ENCODE results near the gene HES5.
"Not testable (repeated sequence)": the region's sequence is repeated elsewhere in the genome, so short reads cannot be mapped to it uniquely, and the experiment has no call there.

HES5 gene, protein sequence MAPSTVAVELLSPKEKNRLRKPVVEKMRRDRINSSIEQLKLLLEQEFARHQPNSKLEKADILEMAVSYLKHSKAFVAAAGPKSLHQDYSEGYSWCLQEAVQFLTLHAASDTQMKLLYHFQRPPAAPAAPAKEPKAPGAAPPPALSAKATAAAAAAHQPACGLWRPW

DNA sequence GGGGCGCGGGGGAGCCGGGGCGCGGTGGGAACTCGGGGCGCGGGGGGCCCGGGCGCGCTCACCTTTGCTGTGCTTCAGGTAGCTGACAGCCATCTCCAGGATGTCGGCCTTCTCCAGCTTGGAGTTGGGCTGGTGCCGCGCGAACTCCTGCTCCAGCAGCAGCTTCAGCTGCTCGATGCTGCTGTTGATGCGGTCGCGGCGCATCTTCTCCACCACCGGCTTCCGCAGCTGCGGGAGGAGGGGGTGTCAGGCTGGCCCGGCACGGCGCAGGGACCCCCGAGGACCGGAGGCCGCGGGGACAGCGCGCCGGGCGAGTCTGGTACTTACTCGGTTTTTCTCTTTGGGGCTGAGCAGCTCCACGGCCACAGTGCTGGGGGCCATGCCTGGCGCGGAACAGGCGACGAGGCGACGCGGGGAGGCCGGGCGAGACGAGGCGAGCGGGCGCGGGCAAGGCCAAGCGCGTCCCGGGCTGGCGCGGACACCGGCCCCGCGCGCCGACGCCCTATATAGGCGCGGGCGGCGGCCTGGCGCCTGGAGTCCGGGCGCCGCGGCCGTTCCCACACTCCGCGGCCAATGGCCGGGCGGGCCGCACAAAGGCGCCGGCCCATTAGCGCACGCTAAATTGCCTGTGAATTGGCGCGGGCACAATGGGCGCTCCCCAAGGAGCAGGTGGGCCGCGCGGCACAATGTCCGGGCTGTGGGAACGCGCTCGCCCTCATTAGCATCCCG, at the start of gene HES5:
Gene HES5, minus strand, starts transcription at position 480 of the 729 bp plus-strand sequence. Its CDS starts 99 bp downstream, at position 381.
- no peak for DNase-seq (ENCODE audit: low spot score)

DNA sequence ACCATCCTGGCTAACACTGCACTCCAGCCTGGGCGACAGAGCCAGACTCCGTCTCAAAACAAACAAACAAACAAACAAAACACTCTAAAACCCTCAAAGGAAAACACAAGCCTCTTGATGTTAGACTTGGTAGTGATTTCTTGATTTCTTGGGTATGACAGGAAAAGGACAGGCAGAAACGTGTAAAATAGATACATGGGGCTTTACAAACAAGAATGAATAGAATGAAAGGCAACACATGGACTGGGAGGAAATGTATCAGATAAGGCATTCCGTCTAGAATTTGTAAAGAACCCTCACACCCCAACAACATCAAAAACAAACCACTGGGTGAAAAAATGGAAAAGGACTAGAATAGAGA, 48.7 kb upstream of the HES5 start:
- DNase-seq (ENCODE audit: low spot score): no peak

DNA sequence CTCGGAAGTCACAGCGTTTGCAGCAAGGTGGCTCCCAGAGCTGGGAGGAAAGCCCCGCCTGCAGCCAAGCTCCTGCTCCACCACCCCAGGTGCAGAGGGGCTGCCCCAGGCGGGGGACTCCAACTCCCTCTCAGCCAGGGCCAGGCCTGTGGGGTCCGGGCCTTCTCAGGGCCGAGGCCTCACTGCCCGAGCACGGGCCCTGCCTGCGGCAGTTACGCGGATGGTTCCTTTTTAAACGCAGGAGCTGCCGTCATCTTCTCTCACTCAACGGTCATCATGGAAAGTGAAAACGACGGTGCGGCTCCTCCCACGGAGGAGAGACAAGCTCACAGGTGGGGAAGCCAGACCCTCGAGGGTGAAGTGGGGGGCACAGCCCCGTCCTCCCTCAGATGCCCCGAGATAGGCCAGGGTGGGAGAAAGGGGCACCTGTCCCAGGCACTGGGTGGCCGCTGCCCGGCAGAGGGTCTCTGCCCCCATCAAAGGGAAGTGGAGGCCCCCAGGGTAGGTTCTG, 47.6 kb upstream of the HES5 start:
- DNase-seq (ENCODE audit: low spot score): not testable (repeated sequence)

DNA sequence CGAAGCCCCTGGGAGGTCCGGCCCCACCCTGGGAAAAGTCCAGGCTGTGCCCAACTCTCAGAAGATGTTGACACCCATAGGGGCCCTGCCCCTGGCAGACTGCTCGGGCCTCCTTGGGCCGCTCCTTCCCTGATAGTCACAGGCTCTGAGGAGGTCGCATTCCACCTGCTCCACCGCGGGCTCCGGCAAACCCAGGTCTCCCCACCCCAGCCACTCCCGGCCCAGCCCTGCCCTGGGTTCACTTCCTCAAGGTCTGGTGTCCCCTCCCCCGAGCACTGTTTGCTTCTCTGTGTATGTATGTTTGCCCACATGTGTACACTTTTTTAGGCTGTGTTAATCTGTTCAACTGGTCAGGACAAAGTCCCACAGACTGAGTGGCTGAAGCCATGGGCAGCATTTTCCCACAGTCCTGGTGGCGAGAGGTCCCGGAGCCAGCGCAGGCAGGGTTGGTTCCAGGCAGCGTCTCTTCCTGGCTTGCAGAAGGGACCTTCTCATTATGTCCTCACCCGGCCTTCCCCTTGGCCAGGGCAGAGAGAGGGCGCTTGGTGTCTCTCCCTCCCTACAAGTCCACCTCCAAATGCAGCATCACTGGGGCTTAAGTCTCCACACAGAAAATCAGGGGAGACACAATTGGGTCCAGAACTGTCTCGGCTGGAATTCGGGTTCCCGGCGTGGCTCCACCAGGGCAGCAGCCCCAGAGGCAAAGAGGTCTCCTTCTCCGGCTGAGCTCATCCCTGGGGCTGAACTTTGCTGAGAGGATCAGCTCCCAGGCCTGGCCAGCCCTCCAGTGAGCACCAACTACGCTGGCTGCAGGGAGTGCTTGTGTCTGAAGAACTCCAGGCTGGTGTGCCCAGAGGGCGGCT, 46.0 kb upstream of the HES5 start:
- no peak for DNase-seq (ENCODE audit: low spot score)

DNA sequence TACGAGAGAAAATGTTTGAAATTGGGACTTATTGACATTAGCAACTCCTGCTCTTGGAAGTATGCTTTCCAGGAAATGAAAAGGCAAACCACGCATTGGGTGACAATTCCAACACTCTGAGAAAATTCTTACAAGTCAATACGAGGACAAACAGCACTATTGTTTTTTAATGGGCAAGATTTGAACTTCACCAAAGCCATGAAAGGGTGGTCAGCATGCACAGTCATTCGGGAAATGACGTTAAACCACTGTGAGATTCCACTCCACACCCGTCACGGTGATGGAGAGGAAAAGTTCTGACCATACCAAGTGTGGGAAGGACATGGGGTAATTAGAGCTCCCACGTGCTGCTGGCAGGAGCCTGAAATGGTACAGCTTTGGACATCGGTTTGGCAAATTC, 44.3 kb upstream of the HES5 start:
- no peak for DNase-seq (ENCODE audit: low spot score)

DNA sequence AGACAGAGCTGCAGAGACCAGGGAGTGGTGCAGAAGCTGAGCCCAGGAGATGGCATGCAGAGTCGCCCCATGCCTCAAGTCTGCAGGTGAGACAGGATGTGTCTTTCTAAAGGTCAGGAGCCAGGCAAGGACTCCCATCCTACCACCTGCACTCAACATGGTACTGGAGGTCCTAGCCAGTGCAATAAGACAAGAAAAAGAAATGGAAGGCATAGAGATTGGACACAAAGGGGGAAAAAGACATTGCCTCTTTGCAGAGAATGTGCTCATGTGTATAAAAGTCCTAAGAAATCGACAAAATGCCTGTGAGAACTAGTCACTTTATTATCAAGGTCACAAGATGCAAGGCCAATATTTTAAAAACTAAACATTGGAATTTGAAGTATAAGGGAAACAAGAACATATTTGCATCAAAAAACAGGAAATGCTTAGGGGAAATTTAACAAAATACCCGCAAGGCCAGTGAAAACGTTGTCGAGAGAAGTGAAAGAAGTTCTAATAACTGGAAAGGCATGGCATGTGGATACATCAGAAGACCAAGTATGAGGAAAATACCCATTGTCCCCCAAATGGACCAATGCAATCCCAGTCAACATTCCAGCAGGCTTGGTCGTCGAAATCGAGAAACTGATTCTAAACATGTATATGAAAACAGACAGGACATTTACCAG, 43.3 kb upstream of the HES5 start:
- no peak for DNase-seq (ENCODE audit: low spot score)

DNA sequence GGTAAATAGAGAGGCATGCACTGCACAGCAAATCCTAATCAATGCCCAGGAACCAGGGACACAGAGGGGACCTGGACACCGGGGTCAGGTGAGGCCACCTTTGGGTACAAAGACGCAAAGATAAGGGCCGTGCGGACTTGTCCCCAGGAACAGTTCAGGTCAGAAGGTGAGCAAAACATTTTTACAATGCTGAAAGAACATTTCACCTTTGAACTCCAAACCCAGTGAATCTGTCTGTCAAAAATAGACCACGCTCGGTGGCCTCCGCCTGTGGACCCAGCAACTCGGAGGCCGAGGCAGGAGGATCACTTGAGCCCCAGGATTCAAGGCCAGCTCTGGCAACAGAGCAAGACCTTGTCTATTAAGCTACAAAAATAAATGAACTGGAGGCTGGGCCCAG, 41.3 kb upstream of the HES5 start:
- no peak for DNase-seq (ENCODE audit: low spot score)

DNA sequence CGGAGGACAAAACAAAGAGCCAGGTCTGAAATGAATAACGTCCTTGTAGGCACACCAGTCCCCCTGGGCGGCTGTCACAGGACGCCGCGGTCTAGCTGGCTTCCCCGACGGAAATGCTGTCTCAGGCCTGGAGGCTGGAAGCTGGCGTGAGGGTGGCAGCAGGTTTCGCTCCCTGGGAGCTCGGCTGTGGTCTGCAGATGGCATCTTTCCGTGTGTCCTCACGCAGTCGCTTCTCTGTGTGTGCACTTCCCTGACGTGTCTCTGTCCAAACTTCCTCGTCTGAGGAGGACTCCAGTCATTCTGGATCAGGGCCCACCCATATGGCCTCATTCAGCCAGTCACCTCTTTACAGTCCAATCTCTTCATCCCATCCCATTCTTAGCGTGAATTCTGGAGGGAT, 40.3 kb upstream of the HES5 start:
- DNase-seq (ENCODE audit: low spot score): peak; percentile 22

DNA sequence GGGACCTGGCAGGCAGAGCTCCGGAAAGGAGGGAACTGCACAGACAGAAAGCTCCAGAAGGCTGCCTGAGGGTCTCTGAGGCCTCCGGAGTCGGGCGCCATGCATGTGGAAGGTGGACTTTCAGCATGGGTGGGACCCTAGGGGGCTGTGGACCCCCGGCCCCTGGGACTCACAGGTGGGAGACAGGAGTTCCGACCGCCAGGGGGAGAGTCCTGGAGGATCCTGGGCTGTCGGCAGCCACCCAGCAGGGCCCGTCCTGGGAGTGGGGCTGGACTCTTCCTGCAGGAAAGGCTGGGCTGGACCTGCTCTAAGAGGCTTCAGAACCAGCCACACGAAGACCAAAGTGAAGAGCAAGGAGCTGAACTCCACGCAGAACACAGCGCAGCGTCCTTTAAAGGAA, 39.6 kb upstream of the HES5 start:
- DNase-seq (ENCODE audit: low spot score): not testable (repeated sequence)

DNA sequence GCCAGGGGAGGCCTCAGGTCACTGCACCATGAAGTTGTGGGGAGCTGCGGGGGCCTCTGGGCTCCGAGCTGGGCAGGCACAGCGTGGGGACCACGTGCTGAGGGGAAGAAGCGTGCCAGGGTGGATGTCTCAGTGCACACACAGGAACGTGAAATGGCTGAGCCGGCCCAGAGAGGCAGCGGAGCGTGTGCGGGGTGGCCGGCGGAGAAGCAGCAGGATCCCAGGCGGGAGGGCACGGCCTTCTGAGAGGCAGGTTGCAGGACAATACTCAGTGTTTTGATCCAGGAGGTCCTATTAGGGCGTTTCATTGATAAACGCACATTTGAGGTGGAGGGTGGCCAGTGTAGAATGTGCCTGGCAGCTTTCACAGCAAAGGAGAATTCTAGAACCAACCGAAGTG, 39.0 kb upstream of the HES5 start:
- DNase-seq (ENCODE audit: low spot score): no peak

DNA sequence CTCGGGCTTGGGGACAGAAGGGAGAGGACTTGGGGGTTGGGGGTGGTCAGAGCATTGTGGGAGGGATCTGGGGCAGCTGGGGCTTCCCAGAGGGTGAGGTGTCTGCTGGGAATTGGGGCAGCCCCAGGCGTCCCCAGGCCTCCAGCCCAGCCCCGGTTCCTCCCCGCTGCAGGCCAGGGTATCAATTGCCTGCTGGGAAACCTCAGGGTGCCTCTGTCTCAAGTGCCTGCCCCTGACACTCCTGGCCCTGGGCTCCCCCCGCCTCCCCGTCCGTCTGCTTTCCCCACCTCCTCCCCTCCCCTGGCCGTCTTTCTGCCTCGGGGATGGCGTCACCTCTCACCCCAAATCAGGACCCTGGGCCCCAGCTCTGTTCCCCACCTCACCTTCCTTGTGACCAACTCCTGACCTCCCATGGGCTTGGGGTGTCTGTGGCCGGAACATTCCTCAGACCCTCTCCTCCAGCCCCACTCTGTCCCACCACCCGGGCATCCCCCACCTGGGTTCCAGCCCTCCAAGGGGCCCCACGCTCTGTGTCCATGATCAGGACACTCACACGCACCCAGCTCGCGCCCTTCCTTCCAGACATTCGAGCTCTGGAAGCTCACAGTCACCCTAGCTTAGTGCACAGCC, 38.2 kb upstream of the HES5 start:
- not testable (repeated sequence) for DNase-seq (ENCODE audit: low spot score)

DNA sequence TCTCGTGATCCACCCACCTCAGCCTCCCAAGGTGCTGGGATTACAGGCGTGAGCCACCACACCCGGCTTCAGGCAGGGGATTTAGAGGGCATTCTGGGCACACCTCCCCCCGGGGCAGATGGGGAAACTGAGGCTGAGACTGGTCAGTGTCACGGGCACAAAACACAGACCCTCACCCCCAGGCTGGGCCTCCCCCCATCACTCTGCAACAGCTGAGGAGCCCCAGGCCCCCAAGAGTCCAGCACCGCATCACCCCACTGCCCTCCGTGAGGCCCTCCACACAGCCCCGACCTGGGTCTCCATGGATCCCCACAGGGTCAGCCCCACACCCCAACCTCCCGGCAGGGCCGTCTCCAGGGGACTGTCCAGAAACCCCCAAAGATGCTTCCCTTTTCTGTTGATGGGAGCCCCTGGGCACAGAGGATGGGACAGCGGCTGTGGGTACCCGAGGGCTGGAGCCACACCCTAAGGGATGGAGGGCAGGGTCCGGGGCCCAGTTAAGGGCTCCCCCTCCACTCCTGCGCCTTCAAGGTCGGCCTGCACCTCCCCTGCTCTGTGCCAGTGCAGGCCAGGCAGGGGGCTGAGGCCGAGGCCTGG, 37.1 kb upstream of the HES5 start:
- DNase-seq (ENCODE audit: low spot score): no peak

DNA sequence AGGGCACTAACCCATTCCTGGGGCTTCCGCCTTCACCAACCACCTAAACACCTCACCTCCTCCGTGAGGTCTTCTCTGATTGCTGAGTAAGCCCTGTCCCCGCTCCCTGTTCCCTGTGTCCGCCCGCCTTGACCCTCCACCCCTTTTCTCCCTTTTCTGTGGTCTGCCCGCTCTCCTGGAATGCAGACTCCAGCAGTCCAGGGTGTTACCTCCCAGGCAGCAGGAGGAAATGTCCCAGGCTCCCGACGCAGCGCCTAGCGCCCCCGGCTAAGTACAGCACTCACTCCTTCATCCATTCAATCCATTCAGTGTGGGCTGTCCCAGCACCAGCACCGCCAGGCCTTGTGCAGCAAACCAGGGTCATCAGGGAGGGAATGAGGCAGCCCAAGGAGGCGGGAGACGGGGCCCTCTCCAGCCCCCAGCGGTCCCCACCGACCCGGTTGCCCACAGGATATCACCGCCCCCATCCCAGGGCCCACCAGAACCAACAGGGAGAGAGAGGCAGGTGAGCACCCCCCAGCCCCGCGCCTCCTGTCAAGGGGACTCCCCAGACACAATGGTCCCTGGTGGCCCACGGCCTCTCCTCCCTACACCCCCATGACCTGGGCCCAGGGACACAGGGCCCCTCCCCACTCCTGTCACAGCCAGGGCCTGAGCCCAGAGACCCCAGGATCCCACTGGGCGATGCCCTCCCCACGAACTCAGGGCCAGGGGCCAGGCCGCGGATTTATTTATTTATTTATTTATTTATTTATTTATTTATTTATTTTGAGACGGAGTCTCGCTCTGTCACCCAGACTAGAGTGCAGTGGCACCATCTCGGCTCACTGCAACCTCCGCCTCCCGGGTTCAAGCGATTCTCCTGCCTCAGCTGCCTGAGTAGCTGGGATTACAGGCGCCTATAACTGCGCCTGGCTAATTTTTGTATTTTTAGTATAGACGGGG, 36.3 kb upstream of the HES5 start:
- DNase-seq (ENCODE audit: low spot score): no peak

DNA sequence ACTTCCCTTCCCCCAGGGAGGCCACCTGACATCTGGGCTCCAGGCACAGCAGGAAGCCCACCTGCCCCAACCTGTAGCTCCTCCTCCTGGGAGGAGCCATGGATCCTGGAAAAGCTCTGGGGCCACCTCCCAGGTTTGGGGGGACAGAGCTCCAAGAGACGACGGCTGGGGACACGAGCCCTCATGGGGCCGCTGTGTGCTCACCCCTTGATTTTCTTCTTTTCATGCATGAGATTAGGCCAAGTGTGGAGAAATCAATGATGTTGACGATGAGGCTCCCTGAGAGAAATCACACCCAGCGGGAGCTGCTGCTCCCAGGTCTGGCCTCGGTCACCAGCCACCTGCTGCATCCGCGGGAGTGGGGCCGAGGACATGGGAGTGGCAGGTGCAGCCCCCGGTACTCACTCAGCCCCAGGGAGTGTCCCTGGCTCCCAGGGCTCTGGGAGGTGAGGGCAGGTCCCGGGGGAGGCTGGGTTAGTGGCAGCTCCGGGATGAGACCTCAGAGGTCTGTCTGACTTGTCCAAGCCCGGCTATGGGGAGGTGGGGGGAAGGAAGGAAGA, 34.8 kb upstream of the HES5 start:
- DNase-seq (ENCODE audit: low spot score): no peak

DNA sequence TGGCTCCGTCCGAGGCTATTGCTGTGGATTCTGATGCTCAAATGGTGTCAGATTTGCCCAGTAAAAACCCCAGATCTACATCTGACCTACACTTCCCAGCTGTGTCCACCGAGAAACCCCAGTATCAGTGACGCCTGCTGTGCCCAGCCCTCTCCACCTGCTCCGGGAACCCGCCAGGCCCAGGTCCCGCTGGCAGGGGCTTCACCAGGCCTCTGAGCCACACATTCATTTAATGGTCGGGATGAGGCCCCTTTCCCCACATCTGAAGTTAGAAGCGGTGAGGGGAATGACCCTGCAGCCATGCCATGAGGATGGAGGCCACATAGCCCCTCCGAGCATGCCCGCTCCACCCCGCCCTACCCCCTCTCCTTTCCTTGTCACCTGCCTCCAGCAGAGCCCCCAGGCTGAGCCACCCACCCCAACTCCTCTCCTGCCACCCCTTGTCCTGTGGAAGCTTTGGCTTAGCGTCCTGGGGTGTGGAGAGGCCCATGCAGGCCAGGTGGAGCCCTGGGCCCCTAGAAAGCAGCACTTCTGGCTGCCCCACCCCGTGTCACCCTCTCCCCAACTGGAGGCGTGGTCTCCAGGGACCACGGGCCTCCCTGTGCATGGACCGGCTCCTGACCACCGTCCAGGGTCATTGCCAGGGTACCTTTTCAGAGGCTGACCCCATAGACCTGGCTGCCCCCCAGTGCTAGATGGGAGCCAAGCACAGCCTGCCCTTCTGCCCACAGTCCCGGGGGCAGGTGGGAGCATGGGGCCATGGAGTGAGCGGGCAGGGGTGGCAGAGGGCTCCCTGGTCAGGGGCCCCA, 34.1 kb upstream of the HES5 start:
- no peak for DNase-seq (ENCODE audit: low spot score)

DNA sequence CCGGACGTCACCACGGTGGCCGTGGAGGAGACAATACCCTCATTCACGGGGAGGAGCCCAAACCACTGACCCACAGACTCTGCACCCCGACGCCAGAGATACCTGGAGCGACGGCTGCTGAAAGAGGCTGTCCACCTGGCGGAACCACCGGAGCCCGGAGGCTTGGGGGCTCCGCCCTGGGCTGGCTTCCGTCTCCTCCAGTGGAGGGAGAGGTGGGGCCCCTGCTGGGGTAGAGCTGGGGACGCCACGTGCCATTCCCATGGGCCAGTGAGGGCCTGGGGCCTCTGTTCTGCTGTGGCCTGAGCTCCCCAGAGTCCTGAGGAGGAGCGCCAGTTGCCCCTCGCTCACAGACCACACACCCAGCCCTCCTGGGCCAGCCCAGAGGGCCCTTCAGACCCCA, 33.1 kb upstream of the HES5 start:
- DNase-seq (ENCODE audit: low spot score): no peak

DNA sequence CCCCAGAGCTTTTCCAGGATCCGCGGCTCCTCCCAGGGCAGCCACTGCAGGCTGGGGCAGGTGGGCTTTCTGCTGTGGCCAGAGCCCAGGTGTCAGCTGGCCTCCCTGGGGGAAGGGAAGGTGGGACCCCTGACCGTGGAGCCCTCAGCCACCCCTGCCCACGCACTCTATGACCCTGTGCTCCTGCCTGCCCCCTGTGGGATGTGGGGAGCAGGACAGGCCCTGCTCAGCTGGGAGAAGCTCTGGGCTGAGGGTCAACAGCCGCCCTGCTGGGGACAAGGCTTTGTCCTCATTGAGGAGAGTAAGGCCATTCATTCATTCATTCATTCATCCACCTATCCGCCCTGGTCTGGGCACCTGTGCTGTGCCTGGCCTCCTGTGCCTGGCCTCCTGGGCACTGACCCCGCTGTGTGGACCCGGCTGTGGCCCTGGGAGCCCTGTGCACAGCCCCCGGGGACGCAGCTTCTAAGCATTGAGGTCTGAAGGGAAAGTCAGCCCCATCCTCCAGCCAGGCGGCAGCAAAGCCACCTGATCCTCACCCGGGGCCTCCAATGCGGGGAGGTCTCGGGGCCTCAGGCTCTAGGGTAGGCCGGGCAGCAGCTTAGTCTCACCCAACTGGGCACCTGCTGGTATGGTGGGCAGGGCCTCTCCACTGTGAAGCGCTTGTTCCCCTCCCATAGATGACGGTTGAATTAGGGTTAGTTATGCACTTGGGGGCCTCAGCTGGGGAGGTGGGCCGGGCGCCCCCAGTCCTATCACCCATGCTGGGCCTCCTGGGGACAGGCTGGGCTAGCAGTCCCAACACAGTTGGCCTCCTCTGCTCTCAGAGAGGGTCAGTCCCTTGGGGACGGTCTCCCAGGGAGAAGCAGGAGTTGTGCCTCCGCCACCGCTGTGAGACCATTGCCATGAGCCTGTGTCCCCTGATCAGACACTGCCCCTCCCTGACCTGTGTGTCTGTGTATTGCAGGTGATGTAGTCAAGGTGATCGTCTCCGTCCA, 32.1 kb upstream of the HES5 start:
- DNase-seq (ENCODE audit: low spot score): no peak

DNA sequence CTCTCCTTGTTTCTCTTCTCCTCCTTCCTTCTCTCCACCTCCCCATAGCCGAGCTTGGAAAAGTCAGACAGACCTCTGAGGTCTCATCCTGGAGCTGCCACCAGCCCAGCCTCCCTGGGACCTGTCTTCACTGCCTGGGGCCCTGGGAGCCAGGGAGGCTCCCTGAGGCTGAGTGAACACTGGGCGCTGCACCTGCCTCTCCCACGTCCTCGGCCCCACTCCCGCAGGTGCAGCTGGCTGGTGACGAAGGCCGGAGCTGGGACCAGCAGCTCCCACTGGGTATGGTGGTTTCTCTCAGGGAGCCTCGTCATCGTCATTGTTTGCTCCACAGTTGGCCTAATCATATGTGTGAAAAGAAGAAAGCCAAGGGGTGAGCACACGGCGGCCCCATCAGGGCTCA, 31.4 kb upstream of the HES5 start:
- DNase-seq (ENCODE audit: low spot score): no peak
